Uterus (tissue), 2 donors: ENCODE data around the gene PPL.

Source experiments
- POLR2A ChIP-seq, 2 donors: fragments of 450-650 bp; IDR thresholded peaks; one replicate each; pipeline ENCODE4 v1.6.1; 2016; ENCODE audit warnings: antibody characterized with exemption in 2 of 2, mild to moderate bottlenecking in 1 of 2, moderate library complexity in 1 of 2
- TF ChIP-seq, protein P1 (sequence below), 4 experiments: fragments of 200-600 bp in 2 of 4; fragments of 450-650 bp in 2 of 4; sonication (generic) in 2 of 4; IDR thresholded peaks; one replicate each; pipeline ENCODE4 v1.5.1; 2016 to 2019; ENCODE audit warnings: antibody characterized with exemption in 4 of 4, mild to moderate bottlenecking in 2 of 4, moderate library complexity in 1 of 4

DNA sequence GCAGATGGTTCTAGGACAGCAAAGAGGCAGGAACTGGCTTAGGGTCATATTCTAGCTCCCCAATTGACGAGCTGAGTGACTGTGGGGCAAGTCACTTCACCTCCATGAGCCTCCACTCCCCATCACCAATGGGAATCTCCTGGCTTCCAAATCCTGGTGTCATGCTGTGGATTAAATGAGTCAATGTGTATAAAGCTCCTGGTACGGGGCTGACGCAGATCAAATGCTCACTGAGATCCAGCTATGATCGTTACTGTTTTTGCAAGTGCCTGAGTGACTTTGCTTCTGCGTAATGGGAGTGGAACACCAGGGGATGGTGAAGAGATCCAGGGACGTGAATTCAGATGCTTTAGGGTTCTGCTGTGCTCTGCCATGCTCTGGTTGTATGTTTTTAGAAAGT lies 23.6 kb upstream of the PPL start:
- TF ChIP-seq, protein P1, sequence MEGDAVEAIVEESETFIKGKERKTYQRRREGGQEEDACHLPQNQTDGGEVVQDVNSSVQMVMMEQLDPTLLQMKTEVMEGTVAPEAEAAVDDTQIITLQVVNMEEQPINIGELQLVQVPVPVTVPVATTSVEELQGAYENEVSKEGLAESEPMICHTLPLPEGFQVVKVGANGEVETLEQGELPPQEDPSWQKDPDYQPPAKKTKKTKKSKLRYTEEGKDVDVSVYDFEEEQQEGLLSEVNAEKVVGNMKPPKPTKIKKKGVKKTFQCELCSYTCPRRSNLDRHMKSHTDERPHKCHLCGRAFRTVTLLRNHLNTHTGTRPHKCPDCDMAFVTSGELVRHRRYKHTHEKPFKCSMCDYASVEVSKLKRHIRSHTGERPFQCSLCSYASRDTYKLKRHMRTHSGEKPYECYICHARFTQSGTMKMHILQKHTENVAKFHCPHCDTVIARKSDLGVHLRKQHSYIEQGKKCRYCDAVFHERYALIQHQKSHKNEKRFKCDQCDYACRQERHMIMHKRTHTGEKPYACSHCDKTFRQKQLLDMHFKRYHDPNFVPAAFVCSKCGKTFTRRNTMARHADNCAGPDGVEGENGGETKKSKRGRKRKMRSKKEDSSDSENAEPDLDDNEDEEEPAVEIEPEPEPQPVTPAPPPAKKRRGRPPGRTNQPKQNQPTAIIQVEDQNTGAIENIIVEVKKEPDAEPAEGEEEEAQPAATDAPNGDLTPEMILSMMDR (IDR thresholded peaks at IDR 0.05) = no peak
- no peak for TF ChIP-seq POLR2A (IDR thresholded peaks at IDR 0.05)
